Measurements from ENCODE around the gene CEMIP.
A peak's percentile ranks its signal among the peaks of the same experiment; 100 is the strongest.

Gene CEMIP

GRCh38 chr15:80861731-80862170 is 82.6 kb downstream of the CEMIP start:
- no peak for DNase-seq

GRCh38 chr15:80864666-80865065 is 85.5 kb downstream of the CEMIP start:
- DNase-seq: no peak

- no peak for DNase-seq
Observed at GRCh38 chr15:80866936-80867335, 87.8 kb downstream of the CEMIP start.

GRCh38 chr15:80870366-80870765 is 91.2 kb downstream of the CEMIP start:
- DNase-seq: no peak

- no peak for DNase-seq
Observed at GRCh38 chr15:80870893-80871292, 91.7 kb downstream of the CEMIP start.

GRCh38 chr15:80871858-80872257 is 92.7 kb downstream of the CEMIP start:
- no peak for DNase-seq

- DNase-seq: no peak
Observed at GRCh38 chr15:80873366-80873952, 94.3 kb downstream of the CEMIP start.

- no peak for DNase-seq
Observed at GRCh38 chr15:80875568-80876347, 96.6 kb downstream of the CEMIP start.

GRCh38 chr15:80876348-80876674 is 97.1 kb downstream of the CEMIP start:
- no peak for DNase-seq

- DNase-seq: peak; percentile 56
Observed at GRCh38 chr15:80878242-80878866, 99.2 kb downstream of the CEMIP start.

GRCh38 chr15:80878867-80879250 is 99.7 kb downstream of the CEMIP start:
- DNase-seq: no peak

- DNase-seq: no peak
Observed at GRCh38 chr15:80880086-80880485, 100.9 kb downstream of the CEMIP start.

GRCh38 chr15:80883641-80884040 is 104.5 kb downstream of the CEMIP start:
- DNase-seq: no peak

- no peak for DNase-seq
Observed at GRCh38 chr15:80885016-80885579, 105.9 kb downstream of the CEMIP start.

- DNase-seq: no peak
Observed at GRCh38 chr15:80887148-80887547, 108.0 kb downstream of the CEMIP start.

- DNase-seq: no peak
Observed at GRCh38 chr15:80888846-80889245, 109.7 kb downstream of the CEMIP start.

- no peak for DNase-seq
Observed at GRCh38 chr15:80890341-80891005, 111.3 kb downstream of the CEMIP start.

- DNase-seq: no peak
Observed at GRCh38 chr15:80891006-80891405, 111.8 kb downstream of the CEMIP start.

GRCh38 chr15:80892414-80892813 is 113.2 kb downstream of the CEMIP start:
- DNase-seq: no peak

- DNase-seq: no peak
Observed at GRCh38 chr15:80893777-80894176, 114.6 kb downstream of the CEMIP start.

- no peak for DNase-seq
Observed at GRCh38 chr15:80895091-80895490, 115.9 kb downstream of the CEMIP start.

- no peak for DNase-seq
Observed at GRCh38 chr15:80895965-80896364, 116.8 kb downstream of the CEMIP start.

- no peak for DNase-seq
Observed at GRCh38 chr15:80898040-80898439, 118.9 kb downstream of the CEMIP start.

Data from inflammatory macrophage treated with lipopolysaccharide for 4 hours (primary cell).